ENCODE results near the gene NDUFA12. TPM values are rescaled to one million over a fixed set of nuclear protein-coding genes. Genes with fewer than 3 reads are reported as not detected.

The NDUFA12 gene
- total RNA-seq, 1 donor from 2014 or later, result 124 TPM

GRCh38 chr12:94954948-94955592 lies 48.4 kb downstream of the NDUFA12 start:
- TF ChIP-seq CTCF (conservative IDR thresholded peaks at IDR 0.05), result no peak
- Mint-ChIP-seq H3K4me3 (no peak overlapping the region), H3K27ac (ENCODE audit: unreplicated experiment) (no peak overlapping the region), H3K4me1 (peaks cover 4% of the 10 kb centered on the region), H3K9me3 (no peaks in the 10 kb centered on the region), H3K27me3 (ENCODE audit: low read depth) (no peaks in the 10 kb centered on the region), H3K36me3 (ENCODE audit: low read depth) (no peaks in the 10 kb centered on the region)
- no peak for DNase-seq (ENCODE audit: low read depth, low spot score)

- H3K36me3 Mint-ChIP-seq (ENCODE audit: low read depth), result no peaks in the 10 kb centered on the region
- H3K27ac Mint-ChIP-seq (ENCODE audit: unreplicated experiment), result no peak overlapping the region
- H3K4me3 Mint-ChIP-seq, result no peak overlapping the region
- no peak for TF ChIP-seq CTCF (conservative IDR thresholded peaks at IDR 0.05)
- no peak for DNase-seq (ENCODE audit: low read depth, low spot score)
- no peaks in the 10 kb centered on the region for H3K4me1 Mint-ChIP-seq
- H3K27me3 Mint-ChIP-seq (ENCODE audit: low read depth), result no peaks in the 10 kb centered on the region
- no peaks in the 10 kb centered on the region for H3K9me3 Mint-ChIP-seq
Measured at GRCh38 chr12:94954029-94954685, 49.3 kb downstream of the NDUFA12 start.

GRCh38 chr12:94952325-94952724 lies 51.2 kb downstream of the NDUFA12 start:
- Mint-ChIP-seq H3K9me3 (no peaks in the 10 kb centered on the region), H3K4me3 (no peak overlapping the region), H3K4me1 (no peaks in the 10 kb centered on the region), H3K27ac (ENCODE audit: unreplicated experiment) (no peak overlapping the region), H3K36me3 (ENCODE audit: low read depth) (no peaks in the 10 kb centered on the region), H3K27me3 (ENCODE audit: low read depth) (no peaks in the 10 kb centered on the region)
- TF ChIP-seq CTCF (conservative IDR thresholded peaks at IDR 0.05), result no peak
- no peak for DNase-seq (ENCODE audit: low read depth, low spot score)

GRCh38 chr12:94951071-94951934 lies 52.2 kb downstream of the NDUFA12 start:
- no peak for DNase-seq (ENCODE audit: low read depth, low spot score)
- H3K9me3 Mint-ChIP-seq, result no peaks in the 10 kb centered on the region
- no peak overlapping the region for H3K4me3 Mint-ChIP-seq
- H3K36me3 Mint-ChIP-seq (ENCODE audit: low read depth), result no peaks in the 10 kb centered on the region
- TF ChIP-seq CTCF (conservative IDR thresholded peaks at IDR 0.05), result no peak
- no peaks in the 10 kb centered on the region for H3K4me1 Mint-ChIP-seq
- H3K27me3 Mint-ChIP-seq (ENCODE audit: low read depth), result no peaks in the 10 kb centered on the region
- no peak overlapping the region for H3K27ac Mint-ChIP-seq (ENCODE audit: unreplicated experiment)

GRCh38 chr12:94948232-94948810 lies 55.2 kb downstream of the NDUFA12 start:
- Mint-ChIP-seq H3K9me3 (no peaks in the 10 kb centered on the region), H3K36me3 (ENCODE audit: low read depth) (peaks cover 3% of the 10 kb centered on the region)
- no peak for TF ChIP-seq CTCF (conservative IDR thresholded peaks at IDR 0.05)

More at GRCh38 chr12:94948232-94948810, 55.2 kb downstream of the NDUFA12 start:
- Mint-ChIP-seq H3K27me3 (ENCODE audit: low read depth) (no peaks in the 10 kb centered on the region), H3K27ac (ENCODE audit: unreplicated experiment) (no peak overlapping the region), H3K4me3 (no peak overlapping the region), H3K4me1 (no peaks in the 10 kb centered on the region)
- no peak for DNase-seq (ENCODE audit: low read depth, low spot score)
